ENCODE data around the gene AGAP1.

DNA sequence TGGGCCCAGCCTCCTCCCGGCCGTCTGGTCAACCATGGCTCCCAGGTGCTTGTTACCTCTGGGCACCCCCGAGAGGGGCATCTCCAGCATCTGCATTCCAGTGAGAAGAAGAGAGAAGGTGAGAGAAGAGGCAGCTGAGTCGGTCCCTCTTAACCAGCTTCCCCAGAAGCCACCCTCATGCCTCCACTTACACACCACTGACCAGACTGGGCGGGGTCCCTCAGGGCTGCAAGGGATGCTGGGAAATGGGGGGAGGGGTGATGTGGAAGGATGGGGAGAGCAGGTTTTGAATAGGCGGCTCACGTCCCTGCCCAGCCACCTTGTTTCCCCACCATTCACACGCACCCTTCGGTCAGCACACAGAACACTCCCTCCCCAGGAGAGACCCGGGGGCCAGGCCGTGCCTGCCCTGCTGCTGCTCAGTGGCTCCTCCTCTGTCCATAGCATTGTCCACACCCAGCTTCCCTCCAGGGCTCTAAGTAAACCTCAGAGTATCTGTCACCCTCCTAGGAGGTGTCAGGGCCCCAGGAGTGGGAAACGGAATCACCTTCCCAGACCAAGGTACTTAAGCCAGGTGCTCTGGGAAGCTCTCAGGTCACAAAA is 639.7 kb downstream of the AGAP1 start:
- TF ChIP-seq, protein P1, sequence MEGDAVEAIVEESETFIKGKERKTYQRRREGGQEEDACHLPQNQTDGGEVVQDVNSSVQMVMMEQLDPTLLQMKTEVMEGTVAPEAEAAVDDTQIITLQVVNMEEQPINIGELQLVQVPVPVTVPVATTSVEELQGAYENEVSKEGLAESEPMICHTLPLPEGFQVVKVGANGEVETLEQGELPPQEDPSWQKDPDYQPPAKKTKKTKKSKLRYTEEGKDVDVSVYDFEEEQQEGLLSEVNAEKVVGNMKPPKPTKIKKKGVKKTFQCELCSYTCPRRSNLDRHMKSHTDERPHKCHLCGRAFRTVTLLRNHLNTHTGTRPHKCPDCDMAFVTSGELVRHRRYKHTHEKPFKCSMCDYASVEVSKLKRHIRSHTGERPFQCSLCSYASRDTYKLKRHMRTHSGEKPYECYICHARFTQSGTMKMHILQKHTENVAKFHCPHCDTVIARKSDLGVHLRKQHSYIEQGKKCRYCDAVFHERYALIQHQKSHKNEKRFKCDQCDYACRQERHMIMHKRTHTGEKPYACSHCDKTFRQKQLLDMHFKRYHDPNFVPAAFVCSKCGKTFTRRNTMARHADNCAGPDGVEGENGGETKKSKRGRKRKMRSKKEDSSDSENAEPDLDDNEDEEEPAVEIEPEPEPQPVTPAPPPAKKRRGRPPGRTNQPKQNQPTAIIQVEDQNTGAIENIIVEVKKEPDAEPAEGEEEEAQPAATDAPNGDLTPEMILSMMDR (IDR thresholded peaks at IDR 0.05), result no peak
- TF ChIP-seq POLR2A (IDR thresholded peaks at IDR 0.05), result no peak
